Right lung (tissue), 5 donors: ENCODE results near the gene PDSS2. TPM values are rescaled to one million over a fixed set of nuclear protein-coding genes. Genes with fewer than 3 reads are reported as not detected.
A peak's percentile ranks its signal among the peaks of the same experiment; 100 is the strongest.

Source experiments
- DNase-seq, 2 donors: peaks; one replicate each; pipeline ENCODE4 v3.0.0-alpha.2; 2013
- polyA plus RNA-seq, 5 donors: library from polyadenylated mRNA; unstranded; fragments of 120-200 nt; gene quantifications; one replicate each; pipeline versions ENCODE4 v1.2.1 to v1.2.3, GENCODE V29; 2013; ENCODE audit warnings: inconsistent platforms in 1 of 5, low replicate concordance in 1 of 5; ENCODE audit not compliant: insufficient read length in 5 of 5, insufficient read depth in 1 of 5

The PDSS2 gene
- polyA plus RNA-seq, 5 donors, result 13.6 to 17.7 (median 15.5) TPM

DNA sequence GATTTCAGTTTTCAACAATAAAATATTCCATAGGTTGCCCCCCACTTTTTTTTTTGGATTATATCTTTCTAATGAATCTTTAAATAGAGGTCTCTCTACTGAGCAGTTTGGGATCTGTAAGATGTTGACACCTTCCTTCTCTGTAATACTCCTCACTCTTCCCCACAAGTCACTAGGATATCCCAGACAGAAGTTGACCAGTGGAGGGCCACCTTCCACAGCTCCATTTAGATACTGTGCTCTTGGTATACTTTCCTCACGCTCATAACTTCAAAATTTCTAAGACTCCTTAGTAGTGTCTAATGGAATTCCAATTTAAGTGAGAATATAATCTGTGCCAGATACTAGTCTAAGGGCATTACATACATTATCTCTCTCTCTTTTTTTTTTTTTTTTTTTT lies 185.1 kb downstream of the PDSS2 start:
- DNase-seq, result no peak

DNA sequence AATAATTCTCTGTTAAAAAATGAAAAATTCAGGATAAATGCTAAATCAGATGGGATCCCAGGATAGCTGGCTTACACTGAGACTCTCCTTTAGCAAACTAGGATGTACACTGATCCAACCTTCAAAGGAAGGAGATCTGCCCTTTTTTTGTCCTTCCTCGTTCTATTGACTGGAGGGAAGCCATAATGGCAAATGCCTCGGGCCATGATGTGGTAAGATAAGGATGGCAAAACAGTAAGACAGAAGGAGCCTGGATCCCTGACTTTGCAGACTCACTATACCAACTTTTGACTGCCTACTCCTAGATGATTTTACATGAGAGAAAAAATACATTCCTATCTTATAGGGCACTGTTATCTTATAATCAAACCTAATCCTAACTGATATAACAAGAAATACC lies 187.1 kb downstream of the PDSS2 start:
- no peak for DNase-seq

- no peak for DNase-seq
These were observed 188.1 kb downstream of the PDSS2 start for GRCh38 chr6:107271208-107271790.

DNA sequence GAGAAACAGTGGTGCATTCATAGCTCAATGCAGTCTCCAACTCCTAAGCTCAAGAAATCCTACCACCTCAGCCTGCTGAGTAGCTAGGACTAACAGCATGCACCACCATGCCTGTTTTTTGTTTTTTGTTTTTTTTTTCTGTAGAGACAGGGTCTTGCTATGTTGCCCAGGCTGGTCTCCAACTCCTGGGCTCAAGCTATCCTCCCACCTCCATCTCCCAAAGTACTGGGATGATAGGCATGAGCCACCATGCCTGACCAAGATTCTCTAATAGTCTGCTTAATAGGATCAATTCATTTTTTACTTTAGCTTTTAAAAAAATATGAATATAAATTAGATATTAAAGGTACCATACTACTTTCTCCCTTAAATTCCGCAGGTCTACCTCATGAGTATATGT lies 191.7 kb downstream of the PDSS2 start:
- DNase-seq, result no peak

DNA sequence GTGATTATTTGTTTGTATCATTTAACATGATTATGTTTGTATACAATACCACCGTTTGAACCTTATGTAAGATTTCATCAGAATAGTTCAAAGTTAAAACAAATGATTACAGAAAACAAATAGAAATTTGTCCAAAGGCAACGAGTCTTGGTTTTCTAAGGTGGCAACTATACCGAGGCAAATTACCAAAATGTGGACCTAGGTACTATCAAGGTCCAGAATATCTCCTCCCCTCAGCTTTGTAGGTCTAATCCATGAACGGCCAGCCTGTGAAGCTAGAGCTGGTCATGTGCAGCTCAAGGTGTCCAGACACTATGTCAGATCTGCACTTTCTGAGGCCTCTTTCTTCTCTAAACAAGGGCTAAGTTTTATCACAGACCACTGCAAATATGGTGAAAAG lies 192.4 kb downstream of the PDSS2 start:
- DNase-seq, result no peak

DNA sequence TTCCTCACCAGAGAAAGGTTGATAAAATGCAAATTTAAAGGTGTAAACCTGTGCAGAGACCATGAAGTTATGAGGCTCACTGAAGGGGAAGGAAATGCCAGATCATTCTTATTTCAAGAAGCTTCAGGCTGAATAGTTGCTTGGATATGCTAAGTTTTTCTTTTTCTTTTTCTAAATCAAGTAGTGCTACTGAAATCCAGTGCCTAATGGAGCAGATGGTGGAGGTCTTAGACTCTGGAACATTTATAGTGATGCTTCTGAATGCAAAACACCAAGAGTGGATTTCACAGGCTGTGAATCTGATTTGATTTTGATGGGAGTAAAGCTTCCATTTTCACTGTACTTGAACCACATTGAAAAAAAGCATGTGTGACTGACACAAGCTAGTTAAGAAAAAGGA lies 192.8 kb downstream of the PDSS2 start:
- no peak for DNase-seq

- DNase-seq, result no peak
These were observed 195.0 kb downstream of the PDSS2 start for GRCh38 chr6:107264357-107264840.

- DNase-seq, result peak in 1 of 2 donors; percentile 33
These were observed 199.4 kb downstream of the PDSS2 start for GRCh38 chr6:107259951-107260350.

GRCh38 chr6:107248147-107248546 lies 211.2 kb downstream of the PDSS2 start:
- DNase-seq, result no peak

- DNase-seq, result no peak
These were observed 212.3 kb downstream of the PDSS2 start for GRCh38 chr6:107246972-107247615.

DNA sequence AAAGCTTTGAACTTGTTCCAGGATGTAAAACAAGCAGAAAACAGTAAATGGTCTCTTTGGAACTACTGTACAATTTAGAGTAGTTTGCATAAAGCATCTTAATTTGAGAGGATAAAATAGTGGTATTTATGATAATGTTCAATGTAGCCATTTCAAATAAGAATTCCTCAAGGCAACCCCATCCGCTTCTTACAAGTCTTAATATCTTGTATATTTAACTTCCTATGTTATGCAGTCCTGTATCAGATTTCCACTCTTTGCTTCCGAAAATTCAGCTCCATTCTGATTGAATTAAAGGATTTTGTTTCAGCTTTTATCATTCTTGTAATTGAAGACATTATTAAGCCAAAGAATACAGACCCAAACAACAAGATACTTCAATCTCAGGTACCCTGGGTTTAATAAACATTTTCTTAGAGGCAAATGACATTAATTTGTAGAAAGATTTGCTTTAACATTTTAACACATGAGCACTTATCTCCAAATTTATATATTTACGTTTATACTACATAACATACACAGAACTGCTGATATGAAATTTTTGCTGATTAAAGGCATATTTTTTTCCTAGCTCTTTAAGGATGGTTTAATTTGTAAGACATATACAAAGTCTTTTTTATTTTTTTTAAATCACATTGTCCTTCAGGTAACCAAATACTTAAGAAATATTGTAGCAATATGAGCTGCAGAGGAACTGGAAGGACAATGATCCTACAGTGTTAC lies 213.0 kb downstream of the PDSS2 start:
- no peak for DNase-seq

DNA sequence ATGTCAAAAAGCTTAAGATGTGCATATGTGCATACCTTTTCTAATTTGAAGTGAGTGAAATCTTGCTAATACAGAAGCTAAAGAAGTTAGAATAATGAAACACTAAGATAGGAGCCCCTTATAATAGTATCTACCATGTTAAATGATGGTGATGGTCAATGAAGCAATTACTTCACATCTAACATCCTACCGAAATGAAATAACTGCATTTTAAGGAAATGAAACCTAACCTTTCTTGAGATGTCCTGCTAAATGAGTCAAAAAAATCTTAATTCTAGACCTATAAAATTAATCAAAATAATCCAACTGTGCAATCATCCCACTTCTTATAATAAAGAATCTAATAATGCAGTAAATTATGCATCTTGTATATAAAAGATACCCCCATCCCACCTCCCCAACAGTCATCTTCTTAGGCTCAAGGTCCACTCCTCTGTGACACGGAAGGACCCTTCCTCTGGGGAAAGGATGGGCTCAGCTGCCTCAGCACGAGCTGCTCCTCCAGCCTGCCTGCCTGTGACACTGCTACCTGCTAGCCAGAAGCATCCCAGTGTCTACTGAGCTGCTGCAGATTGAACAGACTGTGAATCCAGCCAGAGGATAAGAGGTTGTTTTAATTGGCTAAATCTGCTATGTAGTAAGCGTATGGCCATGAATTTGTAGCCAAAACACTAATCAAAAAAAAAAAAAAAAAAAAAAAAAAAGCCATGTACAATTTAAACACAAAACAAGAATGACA lies 214.5 kb downstream of the PDSS2 start:
- DNase-seq, result no peak

DNA sequence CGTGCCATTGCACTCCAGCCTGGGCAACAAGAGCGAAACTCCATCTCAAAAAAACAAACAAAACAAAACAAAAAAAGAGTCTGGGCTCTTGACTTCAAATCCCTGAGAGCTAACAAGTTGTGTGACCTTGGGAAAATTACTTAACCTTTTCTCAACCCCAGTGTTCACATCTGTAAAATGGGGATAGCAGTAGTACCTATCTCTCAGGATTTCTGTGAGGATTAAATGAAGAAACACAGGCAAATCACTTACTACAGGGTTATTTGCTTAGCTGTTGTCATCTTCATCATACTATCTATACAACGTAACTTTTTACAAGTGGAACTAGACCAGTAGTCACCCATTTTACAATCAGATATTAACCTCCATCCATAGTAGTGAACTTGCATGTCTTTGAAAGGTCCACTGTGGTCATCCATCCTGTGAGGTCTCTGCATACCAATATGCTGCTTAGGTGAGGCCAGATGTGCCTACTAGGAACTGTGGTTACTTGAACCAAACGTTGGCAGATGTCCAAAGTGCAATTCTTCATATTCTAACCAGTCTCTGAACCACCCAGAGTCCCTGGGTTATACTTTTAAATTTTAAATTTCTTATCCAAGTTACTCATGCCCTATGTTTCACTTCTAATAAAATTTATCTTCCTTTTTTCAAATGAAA lies 215.2 kb downstream of the PDSS2 start:
- DNase-seq, result no peak

DNA sequence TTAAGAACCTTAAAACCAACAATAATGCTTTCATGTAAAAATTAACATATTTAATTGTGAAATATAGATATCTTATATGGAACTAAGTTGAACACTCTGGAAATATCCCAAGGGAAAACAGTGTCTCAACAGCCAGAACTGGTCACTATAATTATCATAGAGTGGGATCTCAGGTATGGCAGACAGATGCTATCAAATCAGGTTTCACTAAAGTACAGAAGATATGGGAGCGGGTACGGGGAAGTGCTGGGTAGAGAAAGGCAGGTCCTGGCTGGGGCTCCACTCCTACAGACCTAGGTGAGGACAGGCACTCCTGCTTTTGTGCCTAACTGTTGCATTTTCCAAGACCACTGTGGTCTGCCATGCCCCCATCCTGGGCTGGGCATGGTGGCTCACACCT lies 215.9 kb downstream of the PDSS2 start:
- DNase-seq, result no peak

GRCh38 chr6:107237992-107238660 lies 221.2 kb downstream of the PDSS2 start:
- DNase-seq, result no peak

DNA sequence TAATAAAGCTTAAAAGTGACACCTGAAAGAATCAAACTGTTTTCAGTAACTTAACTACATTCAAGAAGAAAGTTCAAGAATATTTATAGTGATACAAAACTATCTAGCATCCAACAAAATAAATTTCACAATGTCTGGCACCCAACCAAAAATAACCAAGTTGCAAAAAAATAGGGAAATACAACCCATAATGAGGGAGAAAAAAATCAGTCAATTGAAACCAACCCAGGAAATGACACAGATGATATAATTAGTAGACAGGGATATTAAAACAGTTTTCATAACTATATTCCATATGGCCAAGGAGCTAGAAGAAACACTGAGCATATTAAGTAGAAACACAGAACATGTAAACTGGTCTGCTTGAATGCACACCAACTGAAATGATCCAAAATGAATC lies 223.9 kb downstream of the PDSS2 start:
- DNase-seq, result peak; percentile 73

GRCh38 chr6:107235007-107235406 lies 224.4 kb downstream of the PDSS2 start:
- no peak for DNase-seq

DNA sequence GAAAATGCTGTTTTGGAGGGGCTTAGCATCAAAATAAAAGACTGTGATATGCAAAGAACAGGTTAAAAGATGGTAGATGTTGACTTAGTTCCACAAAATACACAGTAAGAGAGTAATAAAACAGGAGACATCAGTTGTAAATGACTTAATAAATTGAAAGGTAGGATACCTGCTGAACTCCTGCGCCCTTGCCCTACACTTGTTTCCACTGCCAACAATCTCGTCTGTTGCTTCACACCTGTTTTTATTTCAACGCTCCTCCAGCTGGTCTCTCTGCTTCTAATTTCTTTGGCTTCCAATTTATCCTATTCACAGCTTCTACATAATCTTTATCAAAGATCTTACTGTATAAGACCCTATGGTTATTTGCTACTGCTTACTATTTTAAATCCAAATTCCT lies 228.1 kb downstream of the PDSS2 start:
- DNase-seq, result no peak

- DNase-seq, result no peak
These were observed 228.9 kb downstream of the PDSS2 start for GRCh38 chr6:107230448-107230847.

GRCh38 chr6:107230024-107230423 lies 229.3 kb downstream of the PDSS2 start:
- DNase-seq, result no peak

GRCh38 chr6:107228754-107229153 lies 230.6 kb downstream of the PDSS2 start:
- DNase-seq, result no peak
